Calu3 (cell line): Measurements from ENCODE around the gene DEXI. TPM values are rescaled to one million over a fixed set of nuclear protein-coding genes. Genes with fewer than 3 reads are reported as not detected.

Experiments used
- BruUV-seq: library from RNA; stranded (reverse); fragments of 400-500 nt; replicated peaks from 2 replicates; lab custom pipeline; 2021; lab: Mats Ljungman, UMichigan
- CTCF ChIA-PET: fragments of 300-600 bp; sonication (Branson Sonifier 250); formaldehyde crosslinking; loops from one replicate; lab custom pipeline; 2022; ENCODE audit warnings: antibody characterized with exemption; lab: Charles Lee
- DNase-seq: peaks from one replicate; pipeline ENCODE4 v3.0.0; 2022
- H3K27ac Mint-ChIP-seq: one replicate; pipeline ENCODE4 v1.8.0; 2022; ENCODE audit warnings: mixed read lengths; ENCODE audit not compliant: unreplicated experiment
- H3K27me3 Mint-ChIP-seq: one replicate; pipeline ENCODE4 v1.8.0; 2022; ENCODE audit warnings: mixed read lengths; ENCODE audit not compliant: unreplicated experiment
- H3K36me3 Mint-ChIP-seq: one replicate; pipeline ENCODE4 v1.8.0; 2022; ENCODE audit warnings: mild to moderate bottlenecking, moderate library complexity, mixed read lengths; ENCODE audit not compliant: insufficient read depth, unreplicated experiment
- H3K4me1 Mint-ChIP-seq: one replicate; pipeline ENCODE4 v1.8.0; 2022; ENCODE audit warnings: mild to moderate bottlenecking, low read depth, mixed read lengths; ENCODE audit not compliant: unreplicated experiment
- H3K4me3 Mint-ChIP-seq: one replicate; pipeline ENCODE4 v1.8.0; 2022; ENCODE audit warnings: mild to moderate bottlenecking, low read depth, moderate library complexity, mixed read lengths; ENCODE audit not compliant: unreplicated experiment
- H3K9me3 Mint-ChIP-seq: one replicate; pipeline ENCODE4 v1.8.0; 2022; ENCODE audit warnings: low read depth, mixed read lengths; ENCODE audit not compliant: unreplicated experiment
- CTCF ChIP-seq: fragments of 200-600 bp; IDR thresholded peaks from one replicate; pipeline ENCODE4 v1.8.0; 2022; ENCODE audit warnings: antibody characterized with exemption; ENCODE audit not compliant: unreplicated experiment
- intact Hi-C: fragments of 100-400 bp; cut with micrococcal nuclease; formaldehyde crosslinking; loops from one replicate; pipeline ENCODE4 v1.10.0; 2022; ENCODE audit not compliant: unreplicated experiment
- total RNA-seq: library from RNA; stranded (reverse); gene quantifications from 2 replicates; pipeline ENCODE4 v1.2.3, GENCODE V29; 2022

The DEXI gene
- total RNA-seq, 1 experiment from 2014 or later: 32.3 TPM

- no peak overlapping the region for H3K4me3 Mint-ChIP-seq
- no TSS peak for BruUV-seq
- TF ChIP-seq CTCF: no peak
- peaks cover 8% of the 10 kb centered on the region for H3K36me3 Mint-ChIP-seq
- intact Hi-C loops: no loop called here
- CTCF ChIA-PET: no interaction called here
- H3K4me1 Mint-ChIP-seq: peaks cover 13% of the 10 kb centered on the region
- no peaks in the 10 kb centered on the region for H3K27me3 Mint-ChIP-seq
- no peak overlapping the region for H3K27ac Mint-ChIP-seq
- no peak for DNase-seq
- no peaks in the 10 kb centered on the region for H3K9me3 Mint-ChIP-seq
These were observed 36.7 kb upstream of the DEXI start for GRCh38 chr16:10978871-10979446.

GRCh38 chr16:10978124-10978523, 35.9 kb upstream of the DEXI start:
- Mint-ChIP-seq H3K4me1 (peaks cover 5% of the 10 kb centered on the region), H3K27me3 (no peaks in the 10 kb centered on the region), H3K9me3 (no peaks in the 10 kb centered on the region), H3K27ac (no peak overlapping the region), H3K36me3 (peaks cover 4% of the 10 kb centered on the region), H3K4me3 (no peak overlapping the region)
- intact Hi-C loops: no loop called here
- TF ChIP-seq CTCF: no peak
- CTCF ChIA-PET: no interaction called here
- BruUV-seq: no TSS peak
- DNase-seq: no peak

GRCh38 chr16:10976634-10977033, 34.4 kb upstream of the DEXI start:
- Mint-ChIP-seq H3K9me3 (no peaks in the 10 kb centered on the region), H3K4me3 (no peak overlapping the region), H3K27ac (no peak overlapping the region), H3K4me1 (peaks cover 11% of the 10 kb centered on the region), H3K27me3 (no peaks in the 10 kb centered on the region), H3K36me3 (peaks cover 4% of the 10 kb centered on the region)
- no peak for TF ChIP-seq CTCF
- CTCF ChIA-PET: no interaction called here
- no TSS peak for BruUV-seq
- no peak for DNase-seq
- intact Hi-C loops: no loop called here

GRCh38 chr16:10972819-10973464, 30.7 kb upstream of the DEXI start:
- BruUV-seq: no TSS peak
- CTCF ChIA-PET: interaction anchor here (1.0 kb wide), 1 partner anchor 283 kb away, joined by 3 read pairs; the partner anchor contains the start of gene SOCS1
- Mint-ChIP-seq H3K27me3 (no peaks in the 10 kb centered on the region), H3K4me3 (no peak overlapping the region), H3K4me1 (peaks cover 12% of the 10 kb centered on the region), H3K9me3 (no peaks in the 10 kb centered on the region), H3K36me3 (peaks cover 4% of the 10 kb centered on the region), H3K27ac (no peak overlapping the region)
- no peak for TF ChIP-seq CTCF
- intact Hi-C loops: loop anchor here (5.0 kb wide), 1 partner anchor 384 kb away; no protein-coding TSS in a partner anchor
- no peak for DNase-seq
